ENCODE measurements around the gene PTCD1. TPM values are rescaled to one million over a fixed set of nuclear protein-coding genes. Genes with fewer than 3 reads are reported as not detected.

PTCD1 gene
- total RNA-seq, 1 donor from 2014 or later, result 8.4 TPM

DNA sequence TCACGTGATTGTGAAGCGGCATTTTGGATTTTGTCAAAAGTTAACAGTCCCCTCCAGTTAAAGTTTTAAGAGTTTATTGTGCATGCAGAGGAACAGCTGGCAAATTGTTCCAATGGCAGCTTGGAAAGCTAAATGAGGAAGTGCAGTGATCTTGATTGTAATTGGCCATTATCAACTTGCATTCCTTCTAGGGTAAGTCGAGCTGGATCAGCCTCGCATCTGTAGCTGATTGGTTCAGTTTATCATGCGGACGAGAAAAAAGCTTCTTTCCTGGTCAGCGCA, 34.7 kb upstream of the PTCD1 start:
- Mint-ChIP-seq H3K36me3 (ENCODE audit: low read depth) (peaks cover 21% of the 10 kb centered on the region), H3K9me3 (no peaks in the 10 kb centered on the region), H3K4me3 (peak overlapping the region; percentile 98), H3K27me3 (no peaks in the 10 kb centered on the region), H3K4me1 (peaks cover 28% of the 10 kb centered on the region), H3K27ac (peak overlapping the region; percentile 93)
- intact Hi-C loops (cut with micrococcal nuclease), result loop anchor here (2.0 to 10.0 kb wide), 3 partner anchors 144 to 612 kb away; partner anchors contain the start of genes ARPC1A, COPS6, ZNF3 and ZSCAN25
- ChIA-PET POLR2A (interaction anchor here (0.6 to 1.7 kb wide), 11 partner anchors 11 to 1404 kb away, joined by 3 to 21 read pairs (median 7); partner anchors contain the start of genes BUD31, CPSF4, PDAP1 and PTCD1), CTCF (interaction anchor here (1.0 kb wide), 1 partner anchor 27 kb away, joined by 3 read pairs; the partner anchor contains the start of gene ZNF394)
- TF ChIP-seq CTCF (IDR thresholded peaks at IDR 0.05), result no peak
- no peak for DNase-seq
- ATAC-seq (ENCODE audit: low read depth), result no peak

DNA sequence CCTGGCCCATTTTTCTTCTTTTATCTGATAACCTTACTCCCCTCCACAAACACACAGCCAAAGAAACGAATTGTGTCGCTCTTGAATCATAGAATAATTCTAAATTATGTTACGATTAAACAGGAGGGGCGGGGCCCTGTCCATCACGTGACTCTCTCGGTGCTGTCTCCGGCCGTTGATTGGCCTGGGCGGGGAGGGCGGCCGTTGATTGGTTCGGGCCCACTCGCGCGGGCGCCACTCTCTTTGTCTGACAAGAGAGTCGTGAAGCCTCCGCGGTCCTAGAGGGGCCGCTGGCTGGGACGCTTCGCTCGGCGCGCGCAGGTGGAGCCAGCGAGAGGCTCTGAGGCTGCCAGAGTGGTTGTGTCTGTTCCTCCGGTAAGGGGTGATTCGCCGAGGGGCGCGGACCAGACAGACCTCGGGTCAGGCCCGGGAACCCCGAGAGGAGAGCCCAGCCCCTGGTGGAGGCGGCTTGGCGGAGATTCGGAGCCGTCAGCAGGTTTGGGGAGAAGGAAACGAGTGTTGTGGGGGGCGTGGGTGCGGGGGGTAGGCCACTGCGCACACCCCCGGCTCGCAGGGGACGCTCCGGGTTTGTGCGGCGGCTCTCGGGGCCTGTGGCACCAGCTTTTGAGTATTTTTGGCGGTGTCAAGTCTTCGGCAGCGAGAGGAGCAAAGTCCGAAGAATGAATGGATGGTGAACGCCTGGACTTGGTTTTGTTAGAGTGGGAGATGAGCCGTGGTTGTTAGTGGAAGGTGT, 34.1 kb upstream of the PTCD1 start, which contains the start of gene ZNF789:
Gene ZNF789 (plus strand): TSS at position 330 of the 754 bp plus-strand sequence. CDS start 3,567 bp downstream, outside the sequence.
- Mint-ChIP-seq H3K27ac (peak within 1 kb of the TSS; percentile 93), H3K36me3 (ENCODE audit: low read depth) (peaks cover 18% of the 10 kb centered on the region), H3K9me3 (no peaks in the 10 kb centered on the region), H3K27me3 (no peaks in the 10 kb centered on the region), H3K4me3 (peak within 1 kb of the TSS; percentile 98), H3K4me1 (peaks cover 25% of the 10 kb centered on the region)
- POLR2A ChIA-PET, result interaction anchor here (0.6 to 1.7 kb wide), 10 partner anchors 12 to 956 kb away, joined by 3 to 24 read pairs (median 8); partner anchors contain the start of genes CPSF4, PTCD1, ZCWPW1 and ZKSCAN5
- no peak for TF ChIP-seq CTCF (IDR thresholded peaks at IDR 0.05)
- CTCF ChIA-PET, result interaction anchor here (1.0 kb wide), 1 partner anchor 27 kb away, joined by 3 read pairs; the partner anchor contains the start of gene ZNF394
- peak; percentile 90 for DNase-seq
- intact Hi-C loops (cut with micrococcal nuclease), result loop anchor here (1.0 to 10.0 kb wide), 10 partner anchors 28 to 612 kb away; partner anchors contain the start of genes ARPC1A, BUD31, COPS6 and FAM200A
- ATAC-seq (ENCODE audit: low read depth), result peak; percentile 97

GRCh38 chr7:99469381-99470065, 30.9 kb upstream of the PTCD1 start:
- POLR2A ChIA-PET, result interaction anchor here (1.0 to 1.4 kb wide), 4 partner anchors 31 to 89 kb away, joined by 3 read pairs; partner anchors contain the start of genes BUD31, CPSF4, PDAP1 and PTCD1
- Mint-ChIP-seq H3K27ac (no peak overlapping the region), H3K27me3 (no peaks in the 10 kb centered on the region), H3K4me1 (peaks cover 37% of the 10 kb centered on the region), H3K4me3 (no peak overlapping the region), H3K9me3 (no peaks in the 10 kb centered on the region), H3K36me3 (ENCODE audit: low read depth) (peaks cover 13% of the 10 kb centered on the region)
- intact Hi-C loops (cut with micrococcal nuclease), result loop anchor here (5.0 to 10.0 kb wide), 3 partner anchors 142 to 615 kb away; partner anchors contain the start of genes ARPC1A, COPS6, SMURF1 and ZNF3
- DNase-seq, result no peak
- CTCF ChIA-PET, result no interaction called here
- no peak for ATAC-seq (ENCODE audit: low read depth)
- TF ChIP-seq CTCF (IDR thresholded peaks at IDR 0.05), result no peak

DNA sequence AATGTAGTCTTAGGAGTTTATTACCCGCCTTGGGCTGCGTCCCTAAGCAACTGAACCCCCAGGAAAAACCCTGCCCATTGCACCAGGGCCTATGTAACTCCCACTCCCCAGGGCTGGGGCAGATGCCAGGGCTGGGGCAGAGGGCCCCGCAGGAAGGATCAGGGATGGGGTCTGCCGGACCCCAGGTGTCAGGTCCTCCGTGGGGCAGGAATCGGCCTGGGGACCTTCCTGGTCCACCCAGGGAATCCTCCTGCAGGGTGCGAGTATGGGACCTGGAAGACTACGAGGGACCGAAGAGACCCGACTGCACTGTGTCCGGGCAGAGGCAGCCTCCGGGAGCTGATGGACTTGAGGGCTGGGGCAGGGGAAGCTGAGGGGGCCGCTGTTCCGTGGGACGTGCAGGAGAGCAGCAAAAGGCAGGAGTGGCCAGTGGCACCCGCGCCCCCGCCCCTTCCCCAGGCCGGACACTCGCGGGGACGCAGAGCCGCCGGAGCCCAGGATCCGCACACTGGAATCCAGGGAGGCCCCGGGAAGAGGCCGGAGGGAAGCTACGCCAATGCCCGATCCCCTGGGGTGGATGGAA, 29.8 kb upstream of the PTCD1 start:
- DNase-seq (no peak), ATAC-seq (ENCODE audit: low read depth) (no peak)
- no peak overlapping the region for H3K27ac Mint-ChIP-seq
- intact Hi-C loops (cut with micrococcal nuclease), result loop anchor here (5.0 kb wide), 1 partner anchor 326 kb away; the partner anchor contains the start of gene SMURF1
- ChIA-PET CTCF (no interaction called here), POLR2A (interaction anchor here (0.7 kb wide), 1 partner anchor 30 kb away, joined by 6 read pairs; no protein-coding TSS in a partner anchor)
- H3K4me1 Mint-ChIP-seq, result peaks cover 37% of the 10 kb centered on the region
- H3K9me3 Mint-ChIP-seq, result no peaks in the 10 kb centered on the region
- no peak overlapping the region for H3K4me3 Mint-ChIP-seq
- peaks cover 18% of the 10 kb centered on the region for H3K36me3 Mint-ChIP-seq (ENCODE audit: low read depth)
- no peaks in the 10 kb centered on the region for H3K27me3 Mint-ChIP-seq
- no peak for TF ChIP-seq CTCF (IDR thresholded peaks at IDR 0.05)
